Activated CD4-positive, alpha-beta T cell treated with anti-CD3 and anti-CD28 coated beads for 4 hours (primary cell): ENCODE measurements around the gene CCDC124.
A peak's percentile ranks its signal among the peaks of the same experiment; 100 is the strongest.

ENCODE experiments used
- DNase-seq, 2 donors: peaks; one replicate each; pipeline ENCODE4 v3.0.0-alpha.2; 2020

CCDC124 gene

DNA sequence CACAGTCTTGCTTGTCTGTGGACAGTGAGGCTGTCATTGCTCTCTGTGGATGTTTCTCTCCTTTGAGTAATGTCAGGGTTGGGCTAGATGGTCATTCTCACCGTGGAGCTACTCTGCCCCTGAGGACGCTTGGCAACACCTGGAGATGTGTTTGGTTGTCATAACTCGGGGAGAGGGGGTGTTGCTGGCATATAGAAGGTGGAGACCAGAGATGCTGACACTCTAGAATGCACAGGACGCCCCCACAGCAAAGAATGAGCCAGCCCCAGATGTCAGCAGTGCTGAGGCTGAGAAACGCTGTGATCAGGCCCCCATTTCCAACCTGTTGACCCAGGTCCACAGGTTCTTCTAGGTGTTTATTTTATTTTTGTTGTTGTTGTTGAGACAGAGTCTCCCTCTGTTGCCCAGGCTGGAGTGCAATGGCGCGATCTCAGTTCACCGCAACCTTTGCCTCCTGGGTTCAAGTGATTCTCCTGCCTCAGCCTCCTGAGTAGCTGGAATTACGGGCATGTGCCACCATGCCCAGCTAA is 4.6 kb downstream of the CCDC124 start:
- no peak for DNase-seq

DNA sequence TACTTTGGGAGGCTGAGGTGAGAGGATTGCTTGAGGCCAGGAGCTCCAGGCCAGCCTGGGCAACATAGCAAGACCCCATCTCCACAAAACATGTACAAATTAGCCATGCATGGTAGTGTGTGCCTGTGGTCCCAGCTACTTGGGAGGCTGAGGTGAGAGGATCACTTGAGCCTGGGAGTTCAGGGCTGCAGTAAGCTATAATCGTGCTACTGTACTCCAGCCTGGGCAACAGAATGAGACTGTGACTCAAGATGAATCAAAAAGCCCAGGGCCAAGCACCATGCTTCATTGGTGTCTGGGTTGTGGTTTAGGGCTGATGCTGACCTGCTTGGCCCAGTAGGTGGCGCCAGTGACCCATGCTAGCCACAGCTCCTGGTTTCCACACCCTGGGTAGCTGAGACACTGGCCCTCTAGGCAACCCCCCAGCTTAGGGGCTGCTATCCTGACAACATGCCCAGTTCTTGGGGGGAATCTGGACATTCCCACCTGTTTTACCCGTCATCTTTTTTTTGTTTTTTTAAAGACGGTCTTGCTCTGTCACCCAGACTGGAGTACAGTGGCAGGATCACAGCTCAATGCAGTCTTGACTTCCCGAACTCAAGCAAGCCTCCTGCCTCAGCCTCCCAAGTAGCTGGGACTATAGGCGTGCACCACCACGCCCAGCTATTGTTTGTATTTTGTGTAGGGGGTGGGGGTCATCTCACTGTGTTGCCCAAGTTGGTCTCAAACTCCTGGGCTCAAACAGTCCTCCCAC is 5.5 kb downstream of the CCDC124 start:
- DNase-seq, result peak; percentile 80 to 84

DNA sequence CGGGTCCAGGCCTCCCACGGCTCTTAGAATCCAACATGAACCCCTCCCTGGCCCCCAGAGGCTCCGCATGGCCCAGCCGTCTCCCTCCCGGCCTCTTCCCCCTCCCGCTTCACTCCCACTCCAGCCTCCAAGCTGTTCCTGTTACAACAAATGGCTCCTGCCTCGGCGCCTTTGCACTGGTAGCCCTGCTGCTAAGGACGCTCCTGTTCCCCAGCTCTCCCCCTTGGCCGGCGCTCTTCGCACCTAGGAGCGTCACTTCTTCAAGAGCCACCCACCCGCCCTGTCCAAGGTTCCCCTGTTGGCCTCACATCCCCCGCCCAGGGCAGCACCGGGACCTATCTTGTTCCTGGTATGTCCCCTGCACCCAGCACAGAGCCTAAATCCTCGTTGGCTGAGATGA is 9.4 kb downstream of the CCDC124 start:
- no peak for DNase-seq

DNA sequence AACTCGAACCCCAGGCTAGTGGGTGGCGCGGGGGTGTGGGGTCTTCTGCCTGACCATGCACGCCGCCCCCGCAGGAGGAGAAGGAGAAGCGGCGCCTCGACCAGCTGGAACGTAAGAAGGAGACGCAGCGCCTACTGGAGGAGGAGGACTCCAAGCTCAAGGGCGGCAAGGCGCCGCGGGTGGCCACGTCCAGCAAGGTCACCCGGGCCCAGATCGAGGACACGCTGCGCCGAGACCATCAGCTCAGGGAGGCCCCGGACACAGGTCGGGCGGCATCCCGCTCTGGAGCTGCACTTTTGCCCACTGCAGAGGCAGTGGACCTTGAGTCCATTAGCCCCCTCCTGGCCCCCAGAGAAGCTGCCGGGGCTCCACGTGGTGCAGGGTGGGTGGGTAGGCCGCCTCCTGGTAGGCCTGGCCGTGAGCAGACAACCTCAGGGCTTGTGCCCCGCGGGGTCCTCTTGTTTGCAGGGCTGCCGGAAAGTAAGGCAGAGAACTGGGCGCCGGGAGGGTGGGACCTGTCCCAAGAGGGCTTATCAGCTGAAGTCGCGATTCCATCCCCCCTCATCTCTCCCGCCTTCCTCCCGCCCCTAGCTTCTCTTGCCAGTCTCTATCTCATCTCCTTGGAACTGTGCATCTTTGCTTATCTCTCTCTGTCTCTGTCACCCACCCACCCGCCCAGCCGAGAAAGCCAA is 9.9 kb downstream of the CCDC124 start:
- DNase-seq, result no peak

DNA sequence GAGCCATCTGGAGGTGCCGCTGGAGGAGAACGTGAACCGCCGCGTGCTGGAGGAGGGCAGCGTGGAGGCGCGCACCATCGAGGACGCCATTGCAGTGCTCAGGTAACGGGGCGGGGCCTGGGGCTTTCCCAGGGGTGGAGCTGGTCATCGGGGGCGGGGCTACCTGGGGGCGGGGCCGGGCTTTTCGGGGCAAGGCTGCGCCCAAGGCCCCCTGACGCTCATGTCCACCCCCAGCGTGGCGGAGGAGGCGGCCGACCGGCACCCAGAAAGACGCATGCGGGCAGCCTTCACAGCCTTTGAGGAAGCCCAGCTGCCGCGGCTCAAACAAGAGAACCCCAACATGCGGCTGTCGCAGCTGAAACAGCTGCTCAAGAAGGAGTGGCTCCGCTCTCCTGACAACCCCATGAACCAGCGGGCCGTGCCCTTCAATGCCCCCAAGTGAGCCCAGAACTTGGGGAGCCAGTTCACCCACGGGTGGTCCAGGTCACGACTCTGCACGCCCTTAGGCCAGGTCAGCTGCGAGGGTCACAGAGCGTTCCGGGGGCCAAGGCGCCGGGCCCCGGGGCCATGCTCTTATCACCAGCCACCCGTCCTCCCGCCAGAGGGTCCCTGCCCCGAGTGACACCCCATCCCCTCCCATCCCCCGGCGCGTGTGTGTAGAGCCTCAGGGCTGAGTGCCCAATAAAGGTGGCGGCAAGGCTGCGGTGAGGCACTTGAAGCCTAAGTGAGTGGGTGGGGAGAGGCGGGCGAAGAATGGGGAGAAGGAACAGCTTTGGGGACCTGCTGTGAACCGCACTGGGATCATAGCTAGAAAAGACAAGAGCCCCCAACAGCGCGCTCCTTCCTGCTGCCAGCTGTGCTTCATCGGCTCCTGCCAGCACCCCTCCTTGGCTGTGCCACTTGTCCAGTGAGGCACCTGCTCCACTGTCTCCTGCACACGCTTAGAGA is 10.7 kb downstream of the CCDC124 start:
- DNase-seq, result no peak

DNA sequence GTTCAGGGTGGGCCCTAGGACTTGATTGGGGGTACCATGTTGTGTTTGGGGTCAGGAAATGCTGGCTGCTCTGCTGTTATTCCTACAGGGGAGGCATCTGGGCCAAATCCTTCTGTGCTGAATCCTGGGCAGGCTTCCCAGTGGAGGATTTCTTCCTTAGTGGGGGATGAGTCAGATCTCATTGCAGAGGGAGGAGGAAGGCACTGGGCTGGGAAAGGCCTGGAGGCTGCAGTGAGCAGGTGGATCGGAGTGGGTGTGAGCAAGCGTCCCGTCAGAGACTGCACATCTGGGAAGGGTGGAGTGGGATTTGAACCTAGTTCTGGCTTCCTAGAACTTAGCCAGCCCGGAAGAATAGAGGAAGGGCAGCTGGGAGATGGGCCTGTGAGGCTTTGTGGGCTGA is 11.5 kb downstream of the CCDC124 start:
- DNase-seq, result no peak

DNA sequence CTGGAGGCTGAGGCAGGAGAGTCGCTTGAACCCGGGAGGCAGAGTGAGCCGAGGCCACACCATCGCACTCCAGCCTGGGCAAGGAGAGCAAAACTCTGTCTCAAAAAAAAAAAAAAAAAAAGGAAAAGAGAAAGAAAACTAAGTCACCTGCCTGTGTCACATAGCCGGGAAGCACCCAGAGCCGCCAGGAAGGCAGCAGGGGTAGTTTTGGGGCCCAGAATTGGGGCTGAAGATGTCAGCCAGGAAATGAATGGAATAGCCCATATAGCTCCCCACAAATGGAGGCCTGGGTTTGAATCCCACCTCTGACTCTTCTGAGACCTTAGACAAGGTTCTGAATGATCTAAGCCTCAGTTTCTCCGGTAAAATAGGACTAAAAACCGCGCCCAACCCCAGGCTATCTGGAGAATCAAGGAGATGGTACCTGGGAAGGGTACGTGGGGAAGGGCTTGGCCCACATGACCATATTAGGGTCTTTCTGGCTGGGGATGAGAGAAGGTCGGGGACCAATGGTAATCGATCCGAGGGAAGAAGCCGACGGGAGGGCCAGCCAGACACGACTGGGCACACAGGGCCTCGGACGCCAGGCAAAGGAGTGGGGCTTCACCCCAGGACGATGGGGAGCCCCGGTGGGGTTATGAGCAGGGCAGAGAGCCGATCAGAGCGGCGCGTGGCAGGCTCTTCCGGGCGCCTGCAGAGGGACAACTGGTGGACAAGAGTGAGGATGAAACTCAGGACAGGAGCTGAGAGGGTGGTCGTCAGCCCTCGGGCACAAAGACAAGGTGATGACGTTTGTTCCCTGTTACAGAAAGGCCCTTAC is 14.4 kb downstream of the CCDC124 start:
- DNase-seq, result no peak

DNA sequence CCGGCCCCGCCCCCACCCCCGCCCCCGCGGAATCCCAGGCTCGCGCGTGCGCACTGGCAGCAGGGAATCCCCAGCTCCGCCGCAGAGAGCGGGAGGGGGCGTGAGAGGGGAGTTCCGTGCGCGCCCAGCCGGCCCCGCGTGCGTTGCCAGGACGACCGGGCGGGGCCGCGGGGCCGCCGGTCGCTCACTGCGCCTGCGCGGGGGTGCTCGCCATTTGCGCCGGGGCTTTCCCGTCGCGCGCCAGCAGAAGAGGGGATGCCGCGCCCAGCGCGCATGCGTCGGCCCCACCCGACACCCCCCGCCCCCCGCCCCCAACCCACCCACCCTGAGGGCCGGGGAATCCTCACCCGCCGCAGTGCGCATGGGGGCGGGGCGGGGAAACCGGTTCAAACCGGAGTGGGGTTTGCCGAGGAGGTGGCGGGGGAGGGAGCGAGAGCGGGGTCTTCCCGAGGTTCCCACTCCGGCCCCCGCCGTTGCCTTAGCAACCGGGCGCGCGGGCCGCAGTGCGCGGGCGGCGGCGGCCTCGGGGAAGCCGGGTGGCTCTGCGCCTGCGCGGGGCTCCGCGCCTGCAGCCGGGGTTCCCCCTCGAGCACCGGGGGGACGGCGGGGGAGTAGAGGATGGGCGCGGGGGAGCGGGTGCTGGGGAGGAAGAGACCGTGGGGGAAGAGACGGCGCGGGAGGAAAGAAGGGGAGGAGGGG is 15.1 kb downstream of the CCDC124 start:
- DNase-seq, result peak; percentile 94 to 97

DNA sequence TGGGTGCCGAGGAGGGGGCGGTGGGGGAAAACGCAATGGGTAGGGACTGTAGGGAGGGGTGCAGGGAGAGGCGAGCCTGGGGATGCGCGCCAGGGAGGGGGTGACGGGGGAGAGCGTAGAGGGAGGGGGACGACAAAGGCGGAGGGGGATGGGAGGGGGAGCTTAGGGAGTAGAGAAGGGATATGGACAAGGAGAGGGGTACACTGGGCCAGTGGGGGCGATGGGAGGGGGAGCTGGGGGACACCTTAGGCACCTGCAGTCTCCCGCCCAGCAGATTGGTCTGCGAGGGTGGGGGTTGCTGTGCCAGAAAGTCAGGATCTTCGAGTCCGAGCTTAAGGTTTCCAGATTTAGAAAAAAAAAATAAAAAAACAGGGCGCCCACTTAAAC is 15.7 kb downstream of the CCDC124 start:
- no peak for DNase-seq

DNA sequence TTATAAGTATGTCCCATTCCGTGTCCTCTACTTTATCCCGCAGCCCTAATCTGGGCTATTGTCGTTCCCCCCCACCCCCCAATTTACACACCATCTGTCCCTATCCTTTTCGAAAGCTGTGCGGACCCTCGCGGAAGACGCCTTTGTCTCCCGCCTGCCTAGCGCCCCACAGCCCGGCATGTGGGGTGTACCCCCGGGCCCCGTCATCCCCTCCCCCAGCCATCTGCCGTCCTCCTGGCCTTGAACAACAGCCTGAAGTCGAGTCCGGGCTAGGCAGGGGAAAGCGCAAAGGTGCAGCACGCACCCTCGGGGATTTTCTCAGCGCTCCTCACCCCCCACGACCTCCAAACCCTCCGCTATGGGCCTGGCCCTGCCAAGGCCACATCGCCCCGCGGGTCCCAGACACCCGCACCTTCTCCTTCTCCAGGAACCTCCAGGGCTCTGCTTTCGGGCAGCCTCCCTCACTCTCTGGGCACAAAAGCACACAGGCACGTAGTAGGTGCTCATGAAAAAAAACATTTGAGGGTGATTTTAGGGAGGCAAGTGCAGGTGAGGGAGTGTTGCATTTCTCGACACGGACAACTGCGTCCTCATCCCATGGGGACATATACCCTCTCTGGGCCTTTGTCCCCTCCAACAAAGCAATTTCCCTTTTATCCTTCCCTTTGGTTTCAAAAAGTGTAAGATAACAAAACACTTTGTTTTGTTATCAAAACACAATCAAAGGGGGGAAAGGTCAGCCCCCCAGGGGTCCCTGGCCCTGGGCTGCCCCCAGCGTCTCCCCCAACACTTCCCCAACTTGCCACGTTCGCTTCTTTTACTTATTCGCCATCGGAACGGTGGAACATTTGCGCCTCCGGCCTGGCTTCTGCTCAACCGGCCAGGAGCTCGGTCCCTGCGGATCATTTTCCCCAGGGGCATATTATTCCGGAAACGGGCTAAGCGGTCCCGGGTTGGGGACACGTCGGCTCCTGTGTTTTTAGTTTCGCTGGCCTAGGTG is 16.4 kb downstream of the CCDC124 start:
- DNase-seq, result no peak

DNA sequence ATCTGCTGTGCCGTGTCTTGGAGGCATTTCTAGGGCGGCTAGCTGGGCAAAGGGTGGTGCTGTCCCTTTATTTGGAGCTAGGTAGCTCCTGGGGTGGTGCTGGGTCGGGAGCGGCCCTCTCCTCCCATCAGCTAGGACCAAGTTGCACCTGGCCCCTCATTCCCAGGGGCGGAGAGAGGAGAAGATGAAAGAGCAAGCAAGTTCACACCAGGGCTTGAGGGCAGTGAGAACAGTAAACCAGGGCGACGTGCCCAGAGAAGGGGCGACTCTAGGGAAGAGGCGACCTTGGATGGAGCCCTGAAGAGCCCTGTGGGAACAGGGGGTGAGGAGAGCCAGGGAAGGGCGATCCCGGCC is 17.1 kb downstream of the CCDC124 start:
- no peak for DNase-seq

DNA sequence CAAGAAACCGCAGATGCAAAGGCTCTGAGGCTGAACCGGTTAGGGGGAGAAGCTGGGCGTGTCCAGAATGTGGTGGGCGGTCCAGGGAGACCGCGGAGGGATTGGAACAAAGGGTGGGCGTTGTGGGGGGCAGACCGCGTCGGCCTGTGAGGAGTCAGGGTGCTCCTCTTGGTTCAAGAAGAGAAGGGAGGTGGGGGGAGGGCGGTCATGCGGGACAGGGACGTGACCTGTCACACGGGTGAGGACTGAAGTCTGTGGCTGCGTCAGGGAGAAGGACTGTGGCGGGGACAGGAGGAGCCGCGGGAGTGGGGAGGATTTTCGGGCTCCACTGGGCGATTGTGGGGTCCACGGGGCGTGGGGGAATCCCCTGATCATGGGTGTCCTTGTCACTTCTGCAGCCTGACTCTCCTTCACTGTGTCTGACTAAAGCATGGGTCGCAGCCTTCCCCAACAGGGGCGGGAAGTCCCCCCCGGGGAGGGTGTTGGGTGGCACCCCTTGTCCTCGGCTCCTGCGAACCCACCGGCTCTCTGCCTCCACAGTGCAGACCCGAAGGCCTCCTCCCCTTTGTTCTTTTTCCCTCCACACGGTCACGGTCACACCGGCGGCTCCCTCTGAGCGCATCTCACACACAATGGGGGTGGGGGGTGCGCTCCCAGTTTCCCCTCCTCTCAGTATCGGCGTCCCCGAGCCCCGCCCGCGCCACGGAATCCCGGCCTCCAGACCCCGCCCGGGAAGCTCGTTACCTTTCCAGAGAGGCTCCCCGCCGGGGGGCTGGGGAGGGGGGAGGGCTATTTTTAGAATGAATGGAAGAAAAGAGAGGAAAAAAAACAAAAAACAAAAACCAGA is 17.7 kb downstream of the CCDC124 start:
- peak in 1 of 2 donors; percentile 36 for DNase-seq

DNA sequence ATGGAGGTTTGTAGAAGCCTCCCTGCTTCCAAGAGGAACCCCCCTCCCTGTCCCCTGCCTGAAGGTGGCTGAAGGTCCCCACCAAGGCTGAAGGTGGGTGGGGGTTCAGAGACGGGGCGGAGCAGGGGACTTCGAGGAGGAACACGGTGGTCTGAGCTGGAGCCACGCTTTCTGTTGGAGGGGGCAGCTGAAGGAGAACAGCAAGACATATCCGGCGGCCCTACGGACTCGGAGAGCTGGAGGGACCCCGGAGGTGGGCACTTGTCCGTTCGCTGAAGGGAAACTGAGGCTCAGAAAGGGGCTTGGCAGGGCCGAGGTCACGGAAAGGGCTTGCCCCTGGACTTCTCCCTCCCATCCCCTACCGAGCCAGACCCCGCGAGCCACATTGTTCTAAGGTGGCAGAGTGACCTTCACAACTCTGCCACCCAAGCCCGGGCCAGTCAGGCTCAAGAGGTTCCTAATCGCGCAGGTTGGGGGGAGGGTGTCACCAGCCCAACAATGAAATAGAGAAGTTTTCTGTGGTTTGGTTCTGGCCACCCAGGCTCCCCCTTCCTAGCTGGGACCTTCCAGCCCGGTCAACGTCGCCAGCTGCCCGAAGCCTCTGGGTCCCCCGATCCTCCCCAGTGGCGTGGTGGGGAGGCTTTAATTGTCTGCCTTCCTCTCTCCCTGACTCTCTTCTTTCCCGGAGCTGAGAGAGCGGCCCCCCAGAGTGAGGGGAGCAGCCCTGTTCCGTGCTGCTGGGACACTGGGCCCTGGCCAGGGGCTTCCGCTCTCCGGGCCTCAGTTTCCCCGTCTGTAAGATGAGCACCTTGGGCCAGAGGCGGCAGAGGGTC is 18.6 kb downstream of the CCDC124 start:
- no peak for DNase-seq

DNA sequence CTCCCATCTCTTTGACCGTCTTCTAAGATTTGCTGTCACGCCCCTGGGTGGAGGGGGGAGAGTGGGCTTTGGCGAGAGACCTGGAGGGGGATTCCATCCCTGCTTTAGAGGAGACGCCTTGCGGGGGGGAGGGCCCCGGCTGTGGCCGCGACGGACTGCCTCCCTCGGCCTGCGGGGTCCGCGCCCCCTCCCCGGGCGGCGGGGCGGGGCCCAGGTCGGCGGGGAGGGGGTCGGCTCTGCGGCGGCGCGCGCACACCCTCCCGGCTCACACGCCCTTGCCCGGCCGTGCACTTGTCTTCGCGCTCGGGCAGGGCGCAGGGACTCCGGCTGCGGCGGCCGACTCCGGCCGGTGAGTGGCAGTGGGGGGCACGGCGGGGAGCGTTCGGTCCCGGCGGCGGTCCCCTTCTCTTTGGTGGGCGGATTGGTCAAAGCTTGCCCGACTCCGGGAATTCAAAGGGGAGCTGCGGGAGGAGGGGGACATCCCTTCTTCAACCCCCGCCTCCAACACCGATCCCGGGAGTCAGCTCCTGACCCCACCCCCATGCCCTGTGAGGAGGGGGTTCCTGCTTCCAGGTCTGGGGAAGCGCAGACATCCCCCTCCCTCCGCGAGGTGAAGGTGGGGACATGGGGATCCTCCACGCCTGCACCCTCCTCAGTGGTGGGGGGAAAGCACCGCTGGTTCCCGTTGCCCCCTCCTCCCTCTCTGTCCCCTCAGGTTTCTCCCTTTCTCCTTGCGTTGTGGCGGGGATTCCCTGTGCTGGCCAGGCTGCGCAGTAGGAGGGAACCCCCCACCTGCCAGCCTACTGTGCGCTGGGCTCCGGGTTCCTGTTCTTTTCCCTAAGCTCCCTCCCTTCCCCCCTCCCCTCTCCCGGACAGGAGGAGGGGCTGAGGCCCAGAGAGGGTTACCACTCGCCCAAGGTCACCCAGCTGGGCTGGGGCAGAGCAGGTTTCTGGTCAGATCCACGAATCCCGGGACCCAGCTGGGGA is 19.5 kb downstream of the CCDC124 start:
- DNase-seq, result no peak

DNA sequence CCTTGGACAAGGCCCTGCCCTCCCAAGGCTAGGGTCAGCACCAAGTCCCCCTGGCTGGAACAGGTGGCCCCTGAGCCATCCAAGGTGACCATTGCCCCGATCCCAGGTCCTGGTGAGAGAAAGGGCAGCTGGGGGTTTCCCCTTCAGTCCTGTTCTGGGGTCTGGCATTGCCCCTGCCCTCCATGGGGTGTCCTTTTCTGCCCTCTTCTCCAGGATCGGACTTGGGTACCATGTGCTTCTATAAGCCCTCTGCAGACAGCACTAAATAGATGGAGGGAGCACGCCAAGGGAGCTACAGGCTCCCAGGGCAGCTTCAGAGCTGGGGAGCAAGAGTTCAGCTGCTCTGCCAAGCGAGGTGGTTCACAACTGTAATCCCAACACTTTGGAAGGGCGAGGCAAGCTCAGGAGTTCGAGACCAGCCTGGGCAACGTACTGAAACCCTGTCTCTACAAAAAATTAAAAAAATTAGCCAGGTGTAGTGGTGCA is 20.5 kb downstream of the CCDC124 start:
- no peak for DNase-seq

DNA sequence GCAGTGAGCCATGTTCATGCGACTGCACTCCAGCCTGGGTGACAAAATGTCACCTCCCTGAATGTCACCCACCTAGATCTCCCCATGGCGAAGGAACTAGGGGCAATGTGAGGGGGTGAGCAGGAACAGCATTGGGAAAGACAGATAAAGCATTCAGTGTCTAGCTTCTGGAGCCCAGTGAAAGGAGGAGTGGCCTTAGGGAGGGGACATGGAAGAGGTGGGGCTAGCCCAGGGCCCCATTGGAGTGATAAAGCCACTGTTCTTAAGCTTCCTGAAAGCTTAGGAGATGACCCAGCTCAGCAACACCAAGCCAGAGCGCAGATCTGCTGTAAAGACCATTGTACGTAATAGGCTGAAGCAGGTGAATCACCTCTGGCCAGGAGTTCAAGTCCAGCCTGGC is 21.1 kb downstream of the CCDC124 start:
- DNase-seq, result no peak

DNA sequence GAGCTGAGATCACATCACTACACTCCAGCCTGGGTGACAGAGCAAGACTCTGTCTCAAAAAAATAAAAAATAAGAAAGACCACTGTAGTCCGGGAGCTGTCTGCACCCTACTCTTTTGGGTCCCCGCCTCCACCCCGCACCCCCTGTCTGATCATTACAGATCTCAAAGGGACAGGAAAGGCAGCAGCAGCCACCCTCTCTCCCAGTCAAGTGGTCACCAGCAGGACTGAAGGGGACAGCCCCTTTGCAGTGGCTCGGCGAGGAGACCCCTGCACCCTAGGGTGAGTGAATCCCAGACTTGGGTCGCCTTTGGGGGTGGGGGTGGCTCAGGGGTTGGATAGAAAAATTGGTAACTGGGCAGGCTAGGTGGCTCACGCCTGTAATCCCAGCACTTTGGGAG is 21.6 kb downstream of the CCDC124 start:
- DNase-seq, result no peak
